GM12872 (cell line): ENCODE results near the gene PTPRC.

Source experiments
- CTCF ChIP-seq: IDR thresholded peaks from 3 replicates; pipeline ENCODE4 v1.5.1; 2011; ENCODE audit warnings: low read depth, mild to moderate bottlenecking, low read length, moderate library complexity; ENCODE audit not compliant: insufficient read depth

Gene PTPRC

GRCh38 chr1:198751741-198752140 is 112.9 kb downstream of the PTPRC start:
- TF ChIP-seq CTCF, result no peak

DNA sequence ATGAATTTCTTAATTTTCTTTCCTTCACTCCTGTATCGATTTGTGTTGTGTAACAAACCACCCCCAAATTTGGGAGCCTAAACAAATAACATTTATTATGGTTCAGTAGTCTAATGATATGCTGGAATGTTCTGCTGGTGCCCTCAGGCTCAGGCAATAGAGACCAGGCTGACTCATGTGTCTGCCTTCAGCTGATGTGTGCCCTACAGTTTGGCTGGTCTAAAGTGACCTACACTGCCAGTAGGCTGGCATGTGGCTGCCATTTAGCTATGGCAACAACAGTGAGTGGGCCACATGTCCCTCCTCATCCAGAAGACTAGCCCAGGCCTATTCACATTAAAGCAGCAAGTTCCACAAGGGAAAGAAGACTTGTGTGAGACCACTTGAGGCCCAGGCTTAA is 115.8 kb downstream of the PTPRC start:
- no peak for TF ChIP-seq CTCF

- no peak for TF ChIP-seq CTCF
Observed at GRCh38 chr1:198755715-198756114, 116.9 kb downstream of the PTPRC start.

DNA sequence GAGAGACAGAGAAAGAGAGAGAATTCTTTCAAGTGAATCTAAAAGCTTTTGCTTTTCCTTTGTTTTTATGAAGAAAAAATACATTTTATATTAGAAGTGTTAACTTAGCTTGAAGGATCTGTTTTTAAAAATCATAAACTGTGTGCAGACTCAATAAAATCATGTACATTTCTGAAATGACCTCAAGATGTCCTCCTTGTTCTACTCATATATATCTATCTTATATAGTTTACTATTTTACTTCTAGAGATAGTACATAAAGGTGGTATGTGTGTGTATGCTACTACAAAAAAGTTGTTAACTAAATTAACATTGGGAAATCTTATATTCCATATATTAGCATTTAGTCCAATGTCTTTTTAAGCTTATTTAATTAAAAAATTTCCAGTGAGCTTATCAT is 117.6 kb downstream of the PTPRC start:
- TF ChIP-seq CTCF, result no peak

DNA sequence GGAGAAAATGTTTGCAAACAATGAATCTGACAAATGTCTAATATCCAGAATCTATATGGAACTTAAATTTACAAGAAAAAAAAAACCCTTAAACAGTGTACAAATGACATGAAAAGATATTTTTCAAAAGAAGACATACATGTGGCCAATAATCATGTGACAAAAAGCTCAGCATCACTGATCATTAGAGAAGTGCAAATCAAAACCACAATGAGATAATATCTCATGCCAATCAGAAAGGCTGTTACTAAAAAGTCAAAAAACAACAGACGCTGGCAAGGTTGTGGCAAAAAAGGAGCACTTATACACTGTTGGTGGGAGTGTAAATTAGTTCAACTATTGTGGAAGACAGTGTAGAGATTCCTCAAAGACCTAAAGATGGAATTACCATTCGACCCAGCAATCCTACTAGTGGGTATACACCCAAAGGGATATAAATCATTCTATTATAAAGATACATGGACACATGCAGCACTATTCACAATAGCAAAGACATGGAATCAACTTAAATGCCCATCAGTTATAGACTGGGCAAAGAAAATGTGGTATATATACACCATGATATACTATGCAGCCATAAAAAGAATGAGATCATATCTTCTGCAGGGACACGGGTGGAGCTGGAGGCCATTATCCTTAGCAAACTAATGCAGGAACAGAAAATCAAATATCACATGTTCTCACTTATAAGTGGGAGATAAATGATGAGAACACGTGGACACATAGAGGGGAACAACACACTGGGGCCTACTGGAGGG is 123.2 kb downstream of the PTPRC start:
- no peak for TF ChIP-seq CTCF

DNA sequence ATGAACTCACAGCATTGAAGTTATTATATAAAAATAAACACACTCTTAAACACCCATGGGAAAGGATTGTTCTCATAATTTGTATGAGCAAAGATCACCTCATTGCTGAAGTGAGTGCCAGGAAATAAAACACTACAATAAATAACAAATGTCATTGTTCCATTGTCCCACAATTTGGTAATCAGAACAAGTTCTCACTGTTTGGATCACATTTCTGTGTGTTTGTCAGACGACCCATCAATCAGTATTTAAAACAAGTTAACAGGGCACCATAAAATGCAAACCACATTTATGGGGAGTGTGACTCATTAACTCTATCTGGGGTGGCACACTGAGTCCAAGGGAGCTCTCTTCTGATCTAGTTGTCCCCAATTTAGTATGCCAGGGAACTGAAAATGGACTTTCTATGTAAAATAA is 124.5 kb downstream of the PTPRC start:
- TF ChIP-seq CTCF, result no peak

DNA sequence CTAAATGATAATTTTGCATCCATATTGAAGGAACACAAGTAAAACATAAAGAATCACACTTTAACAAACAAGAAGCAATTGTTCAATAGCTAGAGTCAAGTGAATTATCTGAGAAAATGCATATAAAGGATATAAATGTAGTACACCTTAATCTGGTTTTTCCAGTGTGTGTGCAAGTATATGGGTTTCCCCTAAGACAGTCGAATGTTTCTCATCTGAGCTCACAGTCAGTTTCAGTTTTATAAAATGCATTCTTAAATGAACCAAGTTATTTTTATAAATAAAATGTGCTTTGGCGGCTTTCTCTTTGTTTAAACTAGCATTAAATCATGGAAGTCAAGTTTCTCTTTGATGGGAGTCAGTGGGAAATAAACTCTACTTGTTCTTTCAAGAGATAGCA is 125.9 kb downstream of the PTPRC start:
- no peak for TF ChIP-seq CTCF

DNA sequence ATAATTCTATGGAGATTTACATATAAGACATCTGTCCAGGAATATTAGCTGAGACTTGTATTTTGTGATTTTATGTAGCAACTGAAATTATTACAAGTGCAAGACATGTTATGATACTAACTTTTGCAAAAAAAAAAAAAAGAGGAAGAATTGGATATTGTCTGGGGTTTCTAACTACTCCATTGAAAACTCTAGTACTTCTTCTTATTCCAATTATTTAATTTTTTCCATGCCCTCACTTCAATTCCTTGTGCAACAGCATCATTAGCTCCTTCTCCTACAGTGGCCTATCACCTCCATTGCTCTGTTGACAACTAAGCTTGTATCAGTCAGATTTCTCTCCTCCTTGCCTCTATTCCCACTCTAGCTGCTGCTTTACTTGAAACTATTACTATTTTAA is 126.6 kb downstream of the PTPRC start:
- no peak for TF ChIP-seq CTCF
